WI38 (cell line): ENCODE measurements around the gene TOX2.
A peak's percentile ranks its signal among the peaks of the same experiment; 100 is the strongest.

Experiments
- H3K4me3 ChIP-seq: 2 replicates; pipeline ENCODE4 v1.5.1; 2011; ENCODE audit warnings: low read depth, mild to moderate bottlenecking, control low read depth, low read length
- TF ChIP-seq, protein P1 (sequence below): IDR thresholded peaks from 2 replicates; pipeline ENCODE4 v1.5.1; 2012; ENCODE audit warnings: low read depth, mild to moderate bottlenecking, control low read depth, low read length

The TOX2 gene

DNA sequence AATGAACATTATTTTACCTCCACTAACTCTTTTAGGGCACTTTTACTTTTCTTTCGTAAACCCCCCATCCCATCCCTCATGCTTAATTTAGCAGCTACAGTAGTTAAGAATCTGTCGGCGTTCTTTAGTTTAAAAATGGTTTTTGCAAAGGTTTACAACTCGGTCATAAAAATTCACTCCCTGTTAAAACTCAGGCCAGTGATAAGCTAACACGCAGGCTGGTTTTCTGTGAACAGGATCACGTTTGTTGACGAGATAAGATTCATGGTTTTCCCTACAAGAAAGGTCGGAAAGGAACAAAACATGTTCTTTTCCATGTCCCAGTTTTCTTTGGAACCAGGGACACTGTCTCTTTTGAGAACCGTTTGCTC, 101.1 kb downstream of the TOX2 start:
- H3K4me3 ChIP-seq: no peak overlapping the region
- TF ChIP-seq, protein P1, sequence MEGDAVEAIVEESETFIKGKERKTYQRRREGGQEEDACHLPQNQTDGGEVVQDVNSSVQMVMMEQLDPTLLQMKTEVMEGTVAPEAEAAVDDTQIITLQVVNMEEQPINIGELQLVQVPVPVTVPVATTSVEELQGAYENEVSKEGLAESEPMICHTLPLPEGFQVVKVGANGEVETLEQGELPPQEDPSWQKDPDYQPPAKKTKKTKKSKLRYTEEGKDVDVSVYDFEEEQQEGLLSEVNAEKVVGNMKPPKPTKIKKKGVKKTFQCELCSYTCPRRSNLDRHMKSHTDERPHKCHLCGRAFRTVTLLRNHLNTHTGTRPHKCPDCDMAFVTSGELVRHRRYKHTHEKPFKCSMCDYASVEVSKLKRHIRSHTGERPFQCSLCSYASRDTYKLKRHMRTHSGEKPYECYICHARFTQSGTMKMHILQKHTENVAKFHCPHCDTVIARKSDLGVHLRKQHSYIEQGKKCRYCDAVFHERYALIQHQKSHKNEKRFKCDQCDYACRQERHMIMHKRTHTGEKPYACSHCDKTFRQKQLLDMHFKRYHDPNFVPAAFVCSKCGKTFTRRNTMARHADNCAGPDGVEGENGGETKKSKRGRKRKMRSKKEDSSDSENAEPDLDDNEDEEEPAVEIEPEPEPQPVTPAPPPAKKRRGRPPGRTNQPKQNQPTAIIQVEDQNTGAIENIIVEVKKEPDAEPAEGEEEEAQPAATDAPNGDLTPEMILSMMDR: no peak

DNA sequence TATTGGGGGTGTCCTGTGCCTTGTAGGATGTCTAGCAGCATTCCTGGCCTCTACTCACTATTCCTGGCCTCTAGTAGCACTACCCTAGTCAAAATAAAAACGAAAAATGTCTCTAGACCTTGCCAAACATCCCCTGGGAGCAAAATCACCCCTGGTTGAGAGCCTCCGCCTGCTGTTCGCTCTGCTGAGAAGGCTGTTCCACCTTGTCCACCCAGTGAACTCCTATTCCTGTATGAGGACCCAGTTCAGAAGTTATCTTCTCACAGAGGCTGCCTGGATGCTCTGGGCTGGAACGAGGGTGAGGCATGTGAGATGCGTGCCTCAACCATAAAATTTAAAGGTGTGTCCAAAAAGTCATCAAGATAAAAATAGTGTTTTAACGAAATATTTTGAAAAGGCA, 101.9 kb downstream of the TOX2 start:
- TF ChIP-seq, protein P1: no peak
- H3K4me3 ChIP-seq: no peak overlapping the region

DNA sequence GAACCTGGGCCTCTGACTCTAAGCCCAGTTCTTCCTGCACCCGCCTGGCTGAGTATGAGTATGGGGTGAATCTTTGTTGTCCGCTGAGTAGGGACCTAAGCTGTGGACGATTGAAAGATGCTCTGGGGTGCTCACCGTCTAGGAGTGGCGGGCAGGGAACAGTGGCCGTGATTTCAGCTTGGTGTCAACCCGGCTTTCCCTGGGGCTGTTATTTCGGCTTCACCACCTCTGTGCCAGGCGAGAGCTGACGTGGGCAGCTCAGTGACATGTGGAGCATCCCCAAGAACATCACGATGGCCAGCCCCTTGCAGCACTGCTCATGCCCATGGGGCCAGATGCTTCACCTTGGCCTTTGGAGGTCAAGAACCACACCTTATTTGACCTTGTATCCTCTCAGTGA, 102.6 kb downstream of the TOX2 start:
- TF ChIP-seq, protein P1: no peak
- H3K4me3 ChIP-seq: no peak overlapping the region

DNA sequence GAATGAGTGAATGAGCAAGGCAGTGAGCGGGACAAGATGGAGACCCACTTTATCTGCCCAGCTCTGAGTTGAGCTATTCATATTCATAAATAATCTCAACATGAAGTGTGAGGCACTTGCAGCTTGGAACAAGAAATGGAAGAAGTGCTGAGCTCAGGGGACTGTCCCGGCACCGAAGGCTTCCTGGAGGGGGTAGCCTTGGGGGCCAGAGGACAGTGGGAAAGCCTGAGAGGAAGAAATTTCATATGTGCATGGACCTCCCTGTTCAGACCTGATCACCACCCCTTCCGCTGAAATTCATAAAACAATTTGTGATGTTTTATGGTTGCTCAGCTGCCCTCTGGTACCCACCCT, 103.2 kb downstream of the TOX2 start:
- TF ChIP-seq, protein P1: no peak
- no peak overlapping the region for H3K4me3 ChIP-seq

DNA sequence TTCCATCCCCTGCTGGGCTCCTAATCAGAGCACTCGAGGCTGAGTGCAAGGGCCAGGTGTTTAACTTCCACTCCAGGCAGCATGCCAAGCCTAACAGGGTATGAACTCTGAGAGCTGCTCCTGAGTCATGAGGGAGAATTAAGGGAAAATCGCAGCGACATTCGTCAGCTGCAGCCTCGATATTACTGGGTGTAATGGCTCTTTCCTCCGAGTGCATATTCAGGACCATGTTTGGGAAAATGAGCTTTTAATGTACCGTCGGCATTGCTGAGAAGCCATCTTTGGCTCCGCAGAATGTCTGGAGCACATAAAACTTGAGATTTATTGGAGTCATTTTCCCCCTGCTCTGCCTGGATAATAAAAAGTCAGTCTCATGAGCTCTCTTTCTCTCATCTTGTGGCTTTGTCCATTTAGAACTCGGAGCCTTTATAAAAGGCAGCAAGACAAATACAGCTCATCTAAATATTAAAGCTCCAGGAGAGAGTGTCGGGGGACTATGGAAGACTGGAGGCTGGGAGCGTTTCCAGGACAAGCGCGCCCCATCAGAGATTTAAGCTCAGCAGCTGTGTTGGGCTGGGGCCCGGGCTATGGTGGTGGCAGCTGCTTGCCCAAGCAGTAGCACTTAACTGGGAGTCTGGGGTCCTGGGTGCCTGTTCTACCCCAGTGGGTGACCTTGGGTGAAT, 103.7 kb downstream of the TOX2 start:
- TF ChIP-seq, protein P1: no peak
- peak overlapping the region; percentile 19; the same call in 1 of the 2 replicates for H3K4me3 ChIP-seq

DNA sequence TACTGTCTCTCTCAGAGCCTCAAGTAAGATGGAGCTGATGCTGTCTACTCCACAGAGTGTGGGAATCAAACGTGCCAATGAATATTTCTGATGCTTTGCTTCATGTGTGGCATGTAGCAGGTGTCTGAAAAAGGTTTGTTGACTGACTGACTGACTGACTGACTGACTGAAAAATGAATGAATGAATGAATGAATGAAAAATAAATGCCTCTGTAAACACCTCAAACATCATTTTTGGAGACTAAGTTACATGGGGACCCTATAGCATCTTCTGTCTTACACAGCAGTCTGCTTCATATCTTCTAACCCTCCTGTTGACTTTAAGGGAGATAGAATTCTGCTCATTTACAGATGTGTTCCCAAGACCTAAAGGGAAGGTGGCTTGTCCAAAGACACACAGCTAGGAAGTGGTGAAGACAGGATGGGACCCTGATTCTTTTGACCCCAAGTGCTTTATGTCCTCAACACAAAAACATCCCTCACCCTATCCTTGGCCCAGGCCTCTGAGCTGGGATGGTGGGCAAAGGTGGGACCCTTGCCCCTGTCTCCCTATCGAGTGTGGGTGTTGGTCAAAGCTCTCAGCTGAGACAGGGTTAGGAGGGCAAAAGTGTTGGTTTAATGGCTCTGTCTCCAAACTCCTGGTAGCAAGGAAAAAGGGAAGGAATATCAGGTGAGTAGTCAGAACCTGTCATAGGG, 104.4 kb downstream of the TOX2 start:
- TF ChIP-seq, protein P1: no peak
- H3K4me3 ChIP-seq: no peak overlapping the region

DNA sequence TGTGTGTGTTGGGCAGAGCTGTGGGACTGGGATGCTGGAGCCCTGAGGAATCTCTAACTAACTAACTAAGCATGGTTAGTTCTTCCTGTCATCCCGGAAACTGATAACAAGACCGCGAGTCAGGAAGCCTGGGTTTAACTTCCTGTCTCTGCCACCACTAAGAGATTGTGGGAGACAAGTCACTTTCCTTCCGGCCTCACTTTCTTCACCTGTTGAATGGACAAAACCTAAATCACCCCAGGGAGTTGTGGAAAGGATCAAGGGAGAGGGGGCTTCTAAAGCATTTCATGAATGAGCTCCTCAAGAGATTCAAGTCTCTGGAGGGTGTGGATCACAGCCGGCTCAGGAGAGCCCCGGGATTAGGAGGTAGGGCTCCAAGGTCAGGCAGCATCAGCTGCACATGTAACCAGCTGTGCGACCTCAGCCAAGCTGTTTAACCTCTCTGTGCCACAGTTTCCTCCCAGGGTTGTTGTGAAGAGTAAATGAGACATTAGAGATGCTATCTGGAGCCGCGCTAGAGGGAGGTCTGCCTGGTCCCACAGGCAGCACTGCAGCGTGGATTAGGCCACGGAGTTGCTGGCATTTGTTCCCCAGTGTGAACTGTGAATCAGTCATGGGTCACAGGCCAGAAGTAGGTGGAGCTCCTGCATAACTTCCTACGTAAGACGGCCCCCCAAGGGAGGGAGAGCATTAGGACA, 105.1 kb downstream of the TOX2 start:
- TF ChIP-seq, protein P1: no peak
- H3K4me3 ChIP-seq: no peak overlapping the region
